K562 (cell line): ENCODE data around the gene ZNF222. TPM values are rescaled to one million over a fixed set of nuclear protein-coding genes. Genes with fewer than 3 reads are reported as not detected.
A peak's percentile ranks its signal among the peaks of the same experiment; 100 is the strongest.

Experiments used
- ASH1L ChIP-seq: fragments of 450-650 bp; IDR thresholded peaks from 2 replicates; pipeline ENCODE4 v1.6.1; 2018; ENCODE audit warnings: borderline replicate concordance, mild to moderate bottlenecking, low read depth; ENCODE audit not compliant: partially characterized antibody
- BCOR ChIP-seq: fragments of 450-650 bp; IDR thresholded peaks from 2 replicates; pipeline ENCODE4 v1.6.1; 2016
- BRF1 ChIP-seq: IDR thresholded peaks from 3 replicates; pipeline ENCODE4 v1.6.1; 2011; ENCODE audit warnings: borderline replicate concordance, mild to moderate bottlenecking; ENCODE audit not compliant: insufficient read length; ENCODE audit errors: extremely low read depth
- CCAR2 ChIP-seq: fragments of 200-400 bp; formaldehyde crosslinking; IDR thresholded peaks from 2 replicates; pipeline ENCODE4 v1.6.1; 2017; ENCODE audit warnings: mild to moderate bottlenecking, low read depth, low read length
- CHD1 ChIP-seq: fragments of 200-600 bp; sonication (generic); IDR thresholded peaks from one replicate; pipeline ENCODE4 v1.6.1; 2012; ENCODE audit warnings: mild to moderate bottlenecking, moderate library complexity, low read length, inconsistent platforms
- CREBBP ChIP-seq: IDR thresholded peaks from one replicate; pipeline ENCODE4 v1.6.1; 2012; ENCODE audit warnings: low read depth, mild to moderate bottlenecking, control low read depth, inconsistent platforms, low read length
- DIDO1 ChIP-seq: fragments of 450-650 bp; IDR thresholded peaks from 2 replicates; pipeline ENCODE4 v1.6.1; 2016; ENCODE audit warnings: low read depth, missing biosample characterization, missing genetic modification characterization
- ETV1 ChIP-seq: fragments of 450-650 bp; conservative IDR thresholded peaks from 2 replicates; pipeline ENCODE4 v1.6.1; 2016; ENCODE audit warnings: missing genetic modification characterization, control low read depth, low read depth, missing compliant biosample characterization
- HMG20A ChIP-seq: fragments of 450-650 bp; formaldehyde crosslinking; conservative IDR thresholded peaks from 2 replicates; pipeline ENCODE4 v1.4.0; 2020; ENCODE audit warnings: mild to moderate bottlenecking, mixed read lengths
- JUNB ChIP-seq: fragments of 450-650 bp; formaldehyde crosslinking; conservative IDR thresholded peaks from 2 replicates; pipeline ENCODE4 v1.4.0; 2020; ENCODE audit warnings: mild to moderate bottlenecking
- KAT7 ChIP-seq: sonication (generic); formaldehyde crosslinking; IDR thresholded peaks from 2 replicates; pipeline ENCODE4 v1.8.0; 2022; ENCODE audit warnings: missing genetic modification reagents, mild to moderate bottlenecking, borderline replicate concordance
- MEF2A ChIP-seq: IDR thresholded peaks from 2 replicates; pipeline ENCODE4 v1.6.1; 2011; ENCODE audit warnings: low read depth, mild to moderate bottlenecking, low read length, moderate library complexity; ENCODE audit not compliant: control insufficient read depth
- MLLT1 ChIP-seq, 2 experiments: fragments of 450-650 bp; IDR thresholded peaks; 2 replicates each; pipeline ENCODE4 v1.6.1; 2016
- NBN ChIP-seq: fragments of 450-650 bp; IDR thresholded peaks from 2 replicates; pipeline ENCODE4 v1.6.1; 2016; ENCODE audit warnings: low read depth, mild to moderate bottlenecking
- NR0B1 ChIP-seq: fragments of 450-650 bp; IDR thresholded peaks from one replicate; pipeline ENCODE4 v1.6.1; 2018; ENCODE audit warnings: mild to moderate bottlenecking, moderate library complexity; ENCODE audit not compliant: partially characterized antibody
- NR1H2 ChIP-seq: sonication (generic); formaldehyde crosslinking; IDR thresholded peaks from 2 replicates; pipeline ENCODE4 v1.4.0; 2020; ENCODE audit warnings: mild to moderate bottlenecking, missing genetic modification reagents
- PHF8 ChIP-seq: fragments of 200-600 bp; sonication (generic); IDR thresholded peaks from 2 replicates; pipeline ENCODE4 v1.6.1; 2012; ENCODE audit warnings: mixed run types, mild to moderate bottlenecking, inconsistent platforms, low read length, moderate library complexity, borderline replicate concordance
- SETDB1 ChIP-seq: IDR thresholded peaks from one replicate; pipeline ENCODE4 v1.6.1; 2012; ENCODE audit warnings: low read length, control low read depth, inconsistent platforms
- SLC30A9 ChIP-seq: fragments of 250-450 bp; sonication (Bioruptor Pico); IDR thresholded peaks from 2 replicates; pipeline ENCODE4 v1.8.0; 2022; ENCODE audit warnings: mild to moderate bottlenecking, moderate library complexity
- SMC3 ChIP-seq: conservative IDR thresholded peaks from 2 replicates; pipeline ENCODE4 v1.6.1; 2011; ENCODE audit warnings: low read depth, low read length, improper control_type of control experiment; ENCODE audit not compliant: insufficient read depth
- VEZF1 ChIP-seq: fragments of 200-800 bp; sonication (Bioruptor generic); IDR thresholded peaks from 2 replicates; pipeline ENCODE4 v1.6.1; 2017; ENCODE audit warnings: missing genetic modification characterization, missing compliant biosample characterization
- XRCC3 ChIP-seq: fragments of 450-650 bp; IDR thresholded peaks from 2 replicates; pipeline ENCODE4 v1.6.1; 2017; ENCODE audit warnings: mild to moderate bottlenecking, moderate library complexity
- ZFP1 ChIP-seq: fragments of 450-650 bp; formaldehyde crosslinking; IDR thresholded peaks from 2 replicates; pipeline ENCODE4 v1.4.0; 2020; ENCODE audit warnings: mild to moderate bottlenecking, mixed read lengths
- ZNF143 ChIP-seq: sonication (generic); formaldehyde crosslinking; IDR thresholded peaks from 2 replicates; pipeline ENCODE4 v1.9.0; 2022; ENCODE audit warnings: mild to moderate bottlenecking, missing genetic modification reagents
- ZNF212 ChIP-seq: fragments of 450-650 bp; formaldehyde crosslinking; IDR thresholded peaks from 2 replicates; pipeline ENCODE4 v1.4.0; 2020; ENCODE audit warnings: mild to moderate bottlenecking
- ZNF584 ChIP-seq: fragments of 200-800 bp; sonication (Bioruptor generic); IDR thresholded peaks from 2 replicates; pipeline ENCODE4 v1.6.1; 2016; ENCODE audit warnings: low read depth, mild to moderate bottlenecking, missing genetic modification characterization, missing compliant biosample characterization
- polyA plus RNA-seq, 8 experiments: library from polyadenylated mRNA; depleted of rRNA in 4 of 8; stranded (reverse) in 5 of 8; unstranded in 3 of 8; fragments of >200 nt; fragmentation: Nextera tagmentation in 2 of 8; fragmentation: Illumina TruSeq in 1 of 8; extraction: Ambion mirVana in 2 of 8; extraction: Trizol in 1 of 8; gene quantifications; 2 replicates each; pipeline versions ENCODE4 v1.2.1 to v1.2.3, GENCODE V29; 2011 to 2014; ENCODE audit warnings: inconsistent platforms in 1 of 8, missing spikeins in 1 of 8
- total RNA-seq, 7 experiments: library from RNA; depleted of rRNA in 6 of 7; stranded (reverse); fragments of >200 nt in 6 of 7; fragmentation: Illumina TruSeq in 2 of 7; extraction: Trizol in 2 of 7; gene quantifications; 2 replicates each; pipeline versions ENCODE4 v1.2.1 to v1.2.3, GENCODE V29; 2011 to 2021; ENCODE audit warnings: low replicate concordance in 1 of 7

The ZNF222 gene
- total and polyA plus RNA-seq, 9 of the 15 experiments (the other 6 are each of a cell fraction or from before 2014, with no cell fraction given): 2.3 to 4.5 (median 3.0) TPM

- TF ChIP-seq SMC3 (no peak), PHF8 (peak; percentile 32; the same call in 1 of the 2 replicates), ZNF143 (peak; percentile 69; the same call in 1 of the 2 replicates), VEZF1 (CRISPR knock-in tag) (peak; percentile 97), CCAR2 (no peak), SETDB1 (no peak), MEF2A (no peak), NR1H2 (CRISPR knock-in tag) (no peak), ZFP1 (CRISPR knock-in tag) (no peak), HMG20A (CRISPR knock-in tag) (no peak), NBN (no peak), CHD1 (no peak), ZNF212 (CRISPR knock-in tag) (no peak), MLLT1 (IDR thresholded peaks at IDR 0.05) (no peak), ASH1L (no peak), ETV1 (tag) (peak; percentile 5; the same call in 1 of the 2 replicates), SLC30A9 (CRISPR knock-in tag) (no peak), BRF1 (no peak), XRCC3 (no peak), DIDO1 (peak; percentile 5; the same call in 1 of the 2 replicates), JUNB (CRISPR knock-in tag) (no peak), ZNF584 (peak; percentile 53; the same call in 1 of the 2 replicates), NR0B1 (no peak), CREBBP (no peak), KAT7 (no peak), BCOR (no peak)
Observed at GRCh38 chr19:44051650-44052402, 26.6 kb downstream of the ZNF222 start, which contains the start of gene ZNF223 (continued).
